HCT116 (cell line): ENCODE measurements around the gene FYCO1. TPM values are rescaled to one million over a fixed set of nuclear protein-coding genes. Genes with fewer than 3 reads are reported as not detected.

Experiments used
- ATAC-seq: fragments of 200-7000 bp; cut with Tn5 transposase; 2 replicates; pipeline ENCODE4 v1.9.1; 2020; ENCODE audit warnings: mild to moderate bottlenecking, moderate library complexity
- BruUV-seq: library from RNA; stranded (reverse); fragments of 400-500 nt; replicated peaks from 2 replicates; lab custom pipeline; 2021; lab: Mats Ljungman, UMichigan
- CTCF ChIA-PET: fragments of 300-600 bp; sonication (Branson Sonifier 250); formaldehyde crosslinking; loops from one replicate; lab custom pipeline; 2021; ENCODE audit warnings: antibody characterized with exemption; lab: Charles Lee
- POLR2A ChIA-PET: fragments of 300-600, 350-600 bp; sonication (Branson Sonifier 250); formaldehyde crosslinking; loops from one replicate; lab custom pipeline; 2021; ENCODE audit warnings: antibody characterized with exemption; lab: Charles Lee
- RAD21 ChIA-PET, 2 experiments: fragments of 300-600 bp; sonication (Branson Sonifier 250); formaldehyde crosslinking; loops; one replicate each; lab custom pipeline; 2023; ENCODE audit warnings: low total read pairs in 2 of 2; ENCODE audit not compliant: uncharacterized antibody in 2 of 2, unreplicated experiment in 2 of 2, low non-redundant PET in 1 of 2; lab: Charles Lee
- DNase-seq: peaks from one replicate; pipeline ENCODE4 v3.0.0-alpha.2; 2010; ENCODE audit warnings: low read depth, low spot score
- H2AFZ ChIP-seq: fragments of 200-600 bp; shearing (Covaris generic), sonication (generic); 2 replicates; pipeline ENCODE4 v1.6.1; 2017; ENCODE audit warnings: low read depth, mixed run types, mixed read lengths, antibody characterized with exemption, low read length; ENCODE audit not compliant: poor library complexity, severe bottlenecking
- H3K27ac ChIP-seq: 2 replicates; pipeline ENCODE4 v1.5.1; 2012; ENCODE audit warnings: low read depth, low read length
- H3K27me3 ChIP-seq: fragments of 200-600 bp; sonication (generic); 2 replicates; pipeline ENCODE4 v1.6.1; 2016; ENCODE audit warnings: mixed run types, low read length, mixed read lengths; ENCODE audit not compliant: insufficient read depth
- H3K36me3 ChIP-seq, 2 experiments: fragments of 200-500 bp in 1 of 2; fragments of 200-600 bp in 1 of 2; sonication (Bioruptor generic) in 1 of 2; sonication (generic) in 1 of 2; 2 replicates each; pipeline versions ENCODE4 v1.5.1 to v1.6.1; 2014 to 2016; ENCODE audit warnings: low read length in 2 of 2, inconsistent platforms in 1 of 2, mixed read lengths in 1 of 2, mixed run types in 1 of 2; ENCODE audit not compliant: insufficient read depth in 2 of 2, control insufficient read depth in 1 of 2
- H3K4me1 ChIP-seq, 2 experiments: fragments of 200-600 bp in 1 of 2; sonication (generic) in 1 of 2; 2 replicates each; pipeline versions ENCODE4 v1.5.1 to v1.6.1; 2012 to 2017; ENCODE audit warnings: low read length in 2 of 2, inconsistent platforms in 1 of 2, mild to moderate bottlenecking in 1 of 2, mixed read lengths in 1 of 2, mixed run types in 1 of 2, moderate library complexity in 1 of 2; ENCODE audit not compliant: insufficient read depth in 2 of 2, control insufficient read depth in 1 of 2
- H3K4me2 ChIP-seq: fragments of 200-600 bp; sonication (generic); 2 replicates; pipeline ENCODE4 v1.6.1; 2017; ENCODE audit warnings: mixed run types, low read length, mixed read lengths
- H3K4me3 ChIP-seq, 2 experiments: fragments of 200-600 bp in 1 of 2; sonication (generic) in 1 of 2; replicated peaks in 1 of 2; 2 replicates each; pipeline ENCODE4 v1.5.1; 2011 to 2016; ENCODE audit warnings: low read length in 2 of 2, control low read depth in 1 of 2, low read depth in 1 of 2, mild to moderate bottlenecking in 1 of 2, mixed read lengths in 1 of 2, mixed run types in 1 of 2
- H3K79me2 ChIP-seq: fragments of 200-600 bp; sonication (generic); 2 replicates; pipeline ENCODE4 v1.6.1; 2017; ENCODE audit warnings: mild to moderate bottlenecking, mixed run types, low read length, moderate library complexity, mixed read lengths; ENCODE audit not compliant: insufficient read depth
- H3K9ac ChIP-seq: fragments of 200-600 bp; sonication (generic); 2 replicates; pipeline ENCODE4 v1.6.1; 2016; ENCODE audit warnings: low read length, mixed read lengths
- H3K9me2 ChIP-seq: fragments of 200-600 bp; sonication (generic), shearing (Covaris generic); 2 replicates; pipeline ENCODE4 v1.6.1; 2017; ENCODE audit warnings: mixed run types, mild to moderate bottlenecking, moderate library complexity; ENCODE audit not compliant: insufficient read depth
- H3K9me3 ChIP-seq, 2 experiments: fragments of 200-500 bp in 1 of 2; fragments of 200-600 bp in 1 of 2; sonication (Bioruptor generic) in 1 of 2; sonication (generic) in 1 of 2; 2 replicates each; pipeline ENCODE4 v1.6.1; 2014 to 2017; ENCODE audit warnings: low read length in 2 of 2, mixed read lengths in 2 of 2, inconsistent platforms in 1 of 2, low read depth in 1 of 2, mild to moderate bottlenecking in 1 of 2, mixed run types in 1 of 2, moderate library complexity in 1 of 2; ENCODE audit not compliant: control insufficient read depth in 1 of 2, insufficient read depth in 1 of 2
- H4K20me1 ChIP-seq: fragments of 200-600 bp; sonication (generic), shearing (Covaris generic); 2 replicates; pipeline ENCODE4 v1.6.1; 2017; ENCODE audit warnings: mixed run types, mild to moderate bottlenecking, moderate library complexity; ENCODE audit not compliant: insufficient read depth
- CBX3 ChIP-seq: IDR thresholded peaks from 2 replicates; pipeline ENCODE4 v1.6.1; 2012; ENCODE audit warnings: low read depth
- JUND ChIP-seq: IDR thresholded peaks from 2 replicates; pipeline ENCODE4 v1.6.1; 2012
- YY1 ChIP-seq: IDR thresholded peaks from 2 replicates; pipeline ENCODE4 v1.6.1; 2011; ENCODE audit warnings: low read length, low read depth, moderate library complexity, mild to moderate bottlenecking; ENCODE audit not compliant: insufficient replicate concordance; ENCODE audit errors: extremely low read depth
- intact Hi-C: fragments of 100-400 bp; cut with micrococcal nuclease; formaldehyde crosslinking; loops from 2 replicates; pipeline ENCODE4 v1.10.0; 2022
- total RNA-seq: library from RNA; stranded (reverse); gene quantifications from one replicate; pipeline ENCODE4 v1.2.1, GENCODE V29; 2021; ENCODE audit not compliant: unreplicated experiment
- TF ChIP-seq, protein P1 (sequence below): IDR thresholded peaks from 2 replicates; pipeline ENCODE4 v1.6.1; 2012
- TF ChIP-seq, protein P2 (sequence below): IDR thresholded peaks from 2 replicates; pipeline ENCODE4 v1.6.1; 2012; ENCODE audit warnings: low read depth
- TF ChIP-seq, protein P3 (sequence below): IDR thresholded peaks from 2 replicates; pipeline ENCODE4 v1.6.1; 2011; ENCODE audit warnings: mild to moderate bottlenecking, low read length, moderate library complexity; ENCODE audit not compliant: insufficient replicate concordance; ENCODE audit errors: extremely low read depth

Gene FYCO1
- total RNA-seq, 1 experiment from 2014 or later, result 15.8 TPM

DNA sequence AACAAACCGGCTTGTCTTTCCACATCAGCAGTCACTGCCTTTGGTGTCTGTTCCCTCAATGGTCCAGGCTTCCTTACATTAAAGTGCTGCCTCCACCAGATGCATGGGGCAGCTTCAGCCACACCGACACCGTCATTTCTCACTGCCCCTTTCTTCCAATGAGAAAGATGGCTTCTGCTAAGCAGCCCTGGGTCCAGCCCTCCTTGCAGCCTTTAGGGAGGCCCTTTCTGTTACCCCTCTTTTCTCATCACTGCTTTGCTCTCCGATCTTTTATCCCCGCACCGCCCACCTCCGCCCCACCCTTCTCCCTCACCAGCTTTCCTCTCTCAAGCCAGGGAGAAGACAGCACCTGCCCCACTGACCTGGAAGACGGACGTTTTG lies 80.6 kb downstream of the FYCO1 start:
- ChIA-PET CTCF (no interaction called here), RAD21 (no interaction called here), POLR2A (no interaction called here)
- H2AFZ ChIP-seq, result no peak overlapping the region
- H3K9ac ChIP-seq, result no peak overlapping the region
- intact Hi-C loops, result no loop called here
- H3K4me3 ChIP-seq, result no peak overlapping the region
- H3K4me2 ChIP-seq, result no peak overlapping the region
- H3K36me3 ChIP-seq, result no peaks in the 10 kb centered on the region
- DNase-seq (no peak), ATAC-seq (no peak)
- TF ChIP-seq, protein P1, sequence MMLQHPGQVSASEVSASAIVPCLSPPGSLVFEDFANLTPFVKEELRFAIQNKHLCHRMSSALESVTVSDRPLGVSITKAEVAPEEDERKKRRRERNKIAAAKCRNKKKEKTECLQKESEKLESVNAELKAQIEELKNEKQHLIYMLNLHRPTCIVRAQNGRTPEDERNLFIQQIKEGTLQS, result no peak
- TF ChIP-seq CBX3, result no peak
- no peak for TF ChIP-seq YY1
- TF ChIP-seq, protein P2, sequence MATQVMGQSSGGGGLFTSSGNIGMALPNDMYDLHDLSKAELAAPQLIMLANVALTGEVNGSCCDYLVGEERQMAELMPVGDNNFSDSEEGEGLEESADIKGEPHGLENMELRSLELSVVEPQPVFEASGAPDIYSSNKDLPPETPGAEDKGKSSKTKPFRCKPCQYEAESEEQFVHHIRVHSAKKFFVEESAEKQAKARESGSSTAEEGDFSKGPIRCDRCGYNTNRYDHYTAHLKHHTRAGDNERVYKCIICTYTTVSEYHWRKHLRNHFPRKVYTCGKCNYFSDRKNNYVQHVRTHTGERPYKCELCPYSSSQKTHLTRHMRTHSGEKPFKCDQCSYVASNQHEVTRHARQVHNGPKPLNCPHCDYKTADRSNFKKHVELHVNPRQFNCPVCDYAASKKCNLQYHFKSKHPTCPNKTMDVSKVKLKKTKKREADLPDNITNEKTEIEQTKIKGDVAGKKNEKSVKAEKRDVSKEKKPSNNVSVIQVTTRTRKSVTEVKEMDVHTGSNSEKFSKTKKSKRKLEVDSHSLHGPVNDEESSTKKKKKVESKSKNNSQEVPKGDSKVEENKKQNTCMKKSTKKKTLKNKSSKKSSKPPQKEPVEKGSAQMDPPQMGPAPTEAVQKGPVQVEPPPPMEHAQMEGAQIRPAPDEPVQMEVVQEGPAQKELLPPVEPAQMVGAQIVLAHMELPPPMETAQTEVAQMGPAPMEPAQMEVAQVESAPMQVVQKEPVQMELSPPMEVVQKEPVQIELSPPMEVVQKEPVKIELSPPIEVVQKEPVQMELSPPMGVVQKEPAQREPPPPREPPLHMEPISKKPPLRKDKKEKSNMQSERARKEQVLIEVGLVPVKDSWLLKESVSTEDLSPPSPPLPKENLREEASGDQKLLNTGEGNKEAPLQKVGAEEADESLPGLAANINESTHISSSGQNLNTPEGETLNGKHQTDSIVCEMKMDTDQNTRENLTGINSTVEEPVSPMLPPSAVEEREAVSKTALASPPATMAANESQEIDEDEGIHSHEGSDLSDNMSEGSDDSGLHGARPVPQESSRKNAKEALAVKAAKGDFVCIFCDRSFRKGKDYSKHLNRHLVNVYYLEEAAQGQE, result no peak
- no peak for TF ChIP-seq JUND
- TF ChIP-seq, protein P3, sequence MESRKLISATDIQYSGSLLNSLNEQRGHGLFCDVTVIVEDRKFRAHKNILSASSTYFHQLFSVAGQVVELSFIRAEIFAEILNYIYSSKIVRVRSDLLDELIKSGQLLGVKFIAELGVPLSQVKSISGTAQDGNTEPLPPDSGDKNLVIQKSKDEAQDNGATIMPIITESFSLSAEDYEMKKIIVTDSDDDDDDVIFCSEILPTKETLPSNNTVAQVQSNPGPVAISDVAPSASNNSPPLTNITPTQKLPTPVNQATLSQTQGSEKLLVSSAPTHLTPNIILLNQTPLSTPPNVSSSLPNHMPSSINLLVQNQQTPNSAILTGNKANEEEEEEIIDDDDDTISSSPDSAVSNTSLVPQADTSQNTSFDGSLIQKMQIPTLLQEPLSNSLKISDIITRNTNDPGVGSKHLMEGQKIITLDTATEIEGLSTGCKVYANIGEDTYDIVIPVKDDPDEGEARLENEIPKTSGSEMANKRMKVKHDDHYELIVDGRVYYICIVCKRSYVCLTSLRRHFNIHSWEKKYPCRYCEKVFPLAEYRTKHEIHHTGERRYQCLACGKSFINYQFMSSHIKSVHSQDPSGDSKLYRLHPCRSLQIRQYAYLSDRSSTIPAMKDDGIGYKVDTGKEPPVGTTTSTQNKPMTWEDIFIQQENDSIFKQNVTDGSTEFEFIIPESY, result no peak
- H3K27ac ChIP-seq, result no peak overlapping the region
- no peaks in the 10 kb centered on the region for H3K9me2 ChIP-seq
- no peaks in the 10 kb centered on the region for H3K79me2 ChIP-seq
- no peaks in the 10 kb centered on the region for H3K9me3 ChIP-seq
- BruUV-seq, result no TSS peak
- H3K4me1 ChIP-seq, result peaks cover 14 to 26% of the 10 kb centered on the region in 2 experiments
- no peaks in the 10 kb centered on the region for H4K20me1 ChIP-seq
- H3K27me3 ChIP-seq, result no peaks in the 10 kb centered on the region
